Lung (tissue), 12 donors: ENCODE data around the gene NHLH1. TPM values are rescaled to one million over a fixed set of nuclear protein-coding genes. Genes with fewer than 3 reads are reported as not detected.
A peak's percentile ranks its signal among the peaks of the same experiment; 100 is the strongest.
"Not testable (repeated sequence)": the region's sequence is repeated elsewhere in the genome, so short reads cannot be mapped to it uniquely, and the experiment has no call there.

Experiments used
- ATAC-seq: fragments of 200-7000 bp; cut with Tn5 transposase; one replicate; pipeline ENCODE4 v1.9.1; 2020; ENCODE audit warnings: moderate number of reproducible peaks; ENCODE audit not compliant: insufficient read depth, low FRiP score
- DNase-seq, 3 donors: peaks; one replicate each; pipeline ENCODE4 v3.0.0-alpha.2; 2013 to 2017
- H3K27ac ChIP-seq, 2 donors: one replicate each; pipeline ENCODE4 v1.5.1; 2013; ENCODE audit warnings: mild to moderate bottlenecking in 2 of 2, moderate library complexity in 2 of 2, control low read depth in 1 of 2, inconsistent platforms in 1 of 2, low read depth in 1 of 2, low read length in 1 of 2
- H3K27me3 ChIP-seq, 3 donors: one replicate each; pipeline ENCODE4 v1.5.1; 2013; ENCODE audit warnings: low read length in 2 of 3; ENCODE audit not compliant: control insufficient read depth in 3 of 3, insufficient read depth in 3 of 3
- H3K36me3 ChIP-seq, 4 donors: one replicate each; pipeline ENCODE4 v1.5.1; 2013; ENCODE audit warnings: low read length in 4 of 4, mild to moderate bottlenecking in 1 of 4, moderate library complexity in 1 of 4; ENCODE audit not compliant: control insufficient read depth in 4 of 4, insufficient read depth in 4 of 4
- H3K4me1 ChIP-seq, 5 donors: one replicate each; pipeline ENCODE4 v1.5.1; 2013; ENCODE audit warnings: low read length in 5 of 5, mild to moderate bottlenecking in 2 of 5, moderate library complexity in 1 of 5; ENCODE audit not compliant: control insufficient read depth in 5 of 5, insufficient read depth in 5 of 5
- H3K4me3 ChIP-seq: one replicate; pipeline ENCODE4 v1.5.1; 2013; ENCODE audit warnings: mild to moderate bottlenecking, control low read depth, moderate library complexity
- H3K9ac ChIP-seq, 2 donors: one replicate each; pipeline ENCODE4 v1.5.1; 2013; ENCODE audit warnings: low read length in 2 of 2, control low read depth in 1 of 2; ENCODE audit not compliant: insufficient read depth in 1 of 2
- H3K9me3 ChIP-seq, 4 donors: one replicate each; pipeline ENCODE4 v1.5.1; 2013; ENCODE audit warnings: low read length in 3 of 4, mild to moderate bottlenecking in 1 of 4, moderate library complexity in 1 of 4; ENCODE audit not compliant: control insufficient read depth in 4 of 4, insufficient read depth in 3 of 4
- WGBS, 2 donors: extraction: QIAGEN DNeasy Blood & Tissue Kit; methylation state at CpG; one replicate each; pipeline ENCODE4 v1.1.7; 2013; 5-methylcytosine and 5-hydroxymethylcytosine counted together
- polyA plus RNA-seq, 2 donors: library from polyadenylated mRNA; stranded (reverse); fragments of 200-250 nt; gene quantifications; one replicate each; pipeline ENCODE4 v1.2.1, GENCODE V29; 2013
- total RNA-seq, 2 donors: library from RNA; depleted of rRNA in 1 of 2; stranded (reverse); fragments of >200 nt in 1 of 2; gene quantifications; one replicate each; pipeline ENCODE4 v1.2.1, GENCODE V29; 2014 to 2021
- TF ChIP-seq, protein P1 (sequence below): IDR thresholded peaks from 2 replicates; pipeline ENCODE4 v1.5.1; 2012; ENCODE audit warnings: mild to moderate bottlenecking; ENCODE audit errors: control extremely low read depth, extremely low read depth
- donor health status: control.
- donor health status: control.
- donor health status: Bipolar disorder and iron deficiency.
- donor health status: healthy.
- donor health status: DM: yes; HTN: yes; CAD: no.

Gene NHLH1
- total and polyA plus RNA-seq, 4 donors: 0.09 to 0.21 (median 0.15) TPM

DNA sequence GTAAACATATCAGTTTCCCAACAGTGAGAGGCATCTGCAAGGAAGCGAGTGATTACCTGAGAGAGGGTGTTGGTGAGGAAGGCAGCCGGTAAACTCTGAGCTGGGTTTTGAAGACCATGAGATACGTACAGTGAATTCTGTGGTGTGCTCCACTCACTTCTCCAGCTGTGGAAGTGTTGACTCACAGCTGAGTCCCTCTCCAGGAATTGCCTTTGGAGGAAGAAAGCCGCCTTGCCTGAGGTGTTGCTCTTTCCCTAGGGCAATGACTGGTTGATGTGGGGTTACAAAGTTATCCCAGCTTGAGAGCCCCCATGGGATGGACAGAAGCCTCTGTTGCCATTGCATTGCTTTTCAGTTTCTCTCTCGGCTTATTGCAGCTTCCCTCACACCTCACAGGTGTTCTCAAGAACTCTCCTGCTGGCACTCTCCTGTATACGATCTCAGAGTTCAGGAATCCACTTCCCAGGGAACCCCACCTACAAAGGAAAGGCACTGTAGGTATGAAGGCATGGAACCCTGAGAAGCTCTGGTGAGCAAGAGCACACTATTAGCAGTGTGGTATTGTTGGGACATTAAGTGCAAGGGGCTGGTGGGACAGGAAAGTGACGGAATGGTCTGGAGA is 10.8 kb downstream of the NHLH1 start:
- peak in 1 of 3 donors; percentile 22 for DNase-seq
- Histone ChIP-seq H3K9me3 (no peaks in the 10 kb centered on the region), H3K9ac (no peak overlapping the region), H3K36me3 (no peaks in the 10 kb centered on the region), H3K27ac (no peak overlapping the region), H3K4me3 (no peak overlapping the region), H3K27me3 (no peaks in the 10 kb centered on the region), H3K4me1 (peaks cover 0 to 6% (median 0%) of the 10 kb centered on the region in 5 donors)
- 72 to 83% methylated on average over 7 of the region's 7 CpGs for WGBS, 2 donors
- no peak for ATAC-seq
- TF ChIP-seq, protein P1, sequence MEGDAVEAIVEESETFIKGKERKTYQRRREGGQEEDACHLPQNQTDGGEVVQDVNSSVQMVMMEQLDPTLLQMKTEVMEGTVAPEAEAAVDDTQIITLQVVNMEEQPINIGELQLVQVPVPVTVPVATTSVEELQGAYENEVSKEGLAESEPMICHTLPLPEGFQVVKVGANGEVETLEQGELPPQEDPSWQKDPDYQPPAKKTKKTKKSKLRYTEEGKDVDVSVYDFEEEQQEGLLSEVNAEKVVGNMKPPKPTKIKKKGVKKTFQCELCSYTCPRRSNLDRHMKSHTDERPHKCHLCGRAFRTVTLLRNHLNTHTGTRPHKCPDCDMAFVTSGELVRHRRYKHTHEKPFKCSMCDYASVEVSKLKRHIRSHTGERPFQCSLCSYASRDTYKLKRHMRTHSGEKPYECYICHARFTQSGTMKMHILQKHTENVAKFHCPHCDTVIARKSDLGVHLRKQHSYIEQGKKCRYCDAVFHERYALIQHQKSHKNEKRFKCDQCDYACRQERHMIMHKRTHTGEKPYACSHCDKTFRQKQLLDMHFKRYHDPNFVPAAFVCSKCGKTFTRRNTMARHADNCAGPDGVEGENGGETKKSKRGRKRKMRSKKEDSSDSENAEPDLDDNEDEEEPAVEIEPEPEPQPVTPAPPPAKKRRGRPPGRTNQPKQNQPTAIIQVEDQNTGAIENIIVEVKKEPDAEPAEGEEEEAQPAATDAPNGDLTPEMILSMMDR: no peak

DNA sequence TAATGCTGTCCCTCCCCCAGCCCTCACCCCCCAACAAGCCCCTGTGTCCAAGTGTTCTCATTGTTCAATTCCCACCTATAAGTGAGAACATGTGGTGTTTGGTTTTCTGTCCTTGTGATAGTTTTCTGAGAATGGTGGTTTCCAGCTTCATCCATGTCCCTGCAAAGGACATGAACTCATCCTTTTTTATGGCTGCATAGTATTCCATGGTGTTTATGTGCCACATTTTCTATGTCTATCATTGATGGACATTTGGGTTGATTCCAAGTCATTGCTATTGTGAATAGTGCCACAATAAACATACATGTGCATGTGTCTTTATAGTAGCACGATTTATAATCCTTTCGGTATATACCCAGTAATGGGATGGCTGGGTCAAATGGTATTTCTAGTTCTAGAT is 17.9 kb downstream of the NHLH1 start:
- not testable (repeated sequence) for H3K27me3 ChIP-seq, H3K36me3 ChIP-seq, H3K4me3 ChIP-seq, H3K9me3 ChIP-seq, H3K4me1 ChIP-seq, DNase-seq, H3K27ac ChIP-seq, H3K9ac ChIP-seq, ATAC-seq
- WGBS, 2 donors: 93 to 100% methylated on average over 2 of the region's 2 CpGs

DNA sequence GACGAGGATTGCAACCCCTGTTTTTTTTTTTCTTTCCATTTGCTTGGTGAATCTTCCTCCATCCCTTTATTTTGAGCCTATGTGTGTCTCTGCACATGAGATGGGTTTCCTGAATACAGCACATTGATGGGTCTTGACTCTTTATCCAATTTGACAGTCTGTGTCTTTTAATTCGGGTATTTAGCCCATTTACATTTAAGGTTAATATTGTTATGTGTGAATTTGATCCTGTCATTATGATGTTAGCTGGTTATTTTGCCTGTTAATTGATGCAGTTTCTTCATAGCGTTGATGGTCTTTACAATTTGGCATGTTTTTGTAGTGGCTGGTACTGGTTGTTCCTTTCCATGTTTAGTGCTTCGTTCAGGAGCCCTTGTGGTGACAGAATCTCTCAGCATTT is 21.5 kb downstream of the NHLH1 start:
- not testable (repeated sequence) for H3K36me3 ChIP-seq
- 51 to 85% methylated on average over 3 to 4 of the region's 4 CpGs for WGBS, 2 donors

DNA sequence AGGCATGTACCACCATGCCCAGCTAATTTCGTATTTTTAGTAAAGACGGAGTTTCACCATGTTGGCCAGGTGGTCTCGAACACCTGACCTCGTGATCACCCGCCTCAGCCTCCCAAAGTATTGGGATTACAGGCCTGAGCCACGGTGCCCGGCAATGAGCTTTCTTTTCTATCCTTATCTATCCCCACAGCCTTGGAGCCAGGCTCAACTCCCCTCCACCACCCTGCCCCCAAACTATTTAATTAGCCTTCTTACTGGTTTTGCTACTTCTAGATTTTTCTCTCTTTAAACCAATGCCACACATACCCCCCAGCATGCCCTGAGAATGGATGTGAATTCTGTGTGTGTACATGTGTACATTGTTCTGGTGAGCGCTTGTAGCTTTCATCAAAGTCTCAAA is 27.8 kb downstream of the NHLH1 start:
- Histone ChIP-seq H3K4me1 (peaks cover 0 to 3% (median 0%) of the 10 kb centered on the region in 5 donors), H3K9me3 (peaks cover 0 to 6% (median 0%) of the 10 kb centered on the region in 4 donors), H3K27me3 (peaks cover 0 to 4% (median 3%) of the 10 kb centered on the region in 3 donors), H3K9ac (no peak overlapping the region), H3K36me3 (no peaks in the 10 kb centered on the region), H3K4me3 (no peak overlapping the region), H3K27ac (no peak overlapping the region)
- no peak for ATAC-seq
- TF ChIP-seq, protein P1: no peak
- DNase-seq: no peak
- WGBS, 2 donors: 94 to 97% methylated on average over 8 of the region's 8 CpGs

More for the DNA sequence above, 21.5 kb downstream of the NHLH1 start:
- not testable (repeated sequence) for H3K4me1 ChIP-seq, H3K9ac ChIP-seq, DNase-seq, ATAC-seq, H3K27me3 ChIP-seq, H3K9me3 ChIP-seq, H3K4me3 ChIP-seq, H3K27ac ChIP-seq
